A673 (cell line): ENCODE data around the gene MORC1. TPM values are rescaled to one million over a fixed set of nuclear protein-coding genes. Genes with fewer than 3 reads are reported as not detected.

Source experiments
- BruUV-seq: library from RNA; stranded (reverse); fragments of 400-500 nt; replicated peaks from 2 replicates; lab custom pipeline; 2021; lab: Mats Ljungman, UMichigan
- CTCF ChIA-PET: fragments of 300-600 bp; sonication (Branson Sonifier 250); formaldehyde crosslinking; loops from one replicate; lab custom pipeline; 2022; ENCODE audit warnings: antibody characterized with exemption; lab: Charles Lee
- POLR2A ChIA-PET: fragments of 300-600 bp; sonication (Branson Sonifier 250); formaldehyde crosslinking; loops from one replicate; lab custom pipeline; 2022; ENCODE audit warnings: antibody characterized with exemption; ENCODE audit not compliant: low non-redundant PET; lab: Charles Lee
- DNase-seq: peaks from one replicate; pipeline ENCODE4 v3.0.0-alpha.2; 2015; ENCODE audit warnings: low spot score
- H3K27ac ChIP-seq: fragments of 200-600 bp; sonication (generic); 2 replicates; pipeline ENCODE4 v1.5.1; 2016; ENCODE audit warnings: mixed run types, low read depth, mild to moderate bottlenecking, mixed read lengths, antibody characterized with exemption, low read length; ENCODE audit not compliant: poor library complexity, severe bottlenecking
- H3K27me3 ChIP-seq: fragments of 200-600 bp; sonication (generic); replicated peaks from 2 replicates; pipeline ENCODE4 v1.6.1; 2017; ENCODE audit warnings: mixed run types, low read depth, mild to moderate bottlenecking, mixed read lengths, antibody characterized with exemption, low read length; ENCODE audit not compliant: insufficient read depth, poor library complexity
- H3K36me3 ChIP-seq: fragments of 200-600 bp; sonication (generic); 2 replicates; pipeline ENCODE4 v1.6.1; 2016; ENCODE audit warnings: mixed run types, mild to moderate bottlenecking, mixed read lengths, antibody characterized with exemption, low read length; ENCODE audit not compliant: insufficient read depth, poor library complexity, severe bottlenecking
- H3K4me1 ChIP-seq: fragments of 200-600 bp; sonication (generic); 2 replicates; pipeline ENCODE4 v1.6.1; 2017; ENCODE audit warnings: mixed run types, mild to moderate bottlenecking, mixed read lengths, antibody characterized with exemption, low read length; ENCODE audit not compliant: insufficient read depth, poor library complexity, severe bottlenecking
- H3K4me3 ChIP-seq: fragments of 200-600 bp; sonication (generic); 2 replicates; pipeline ENCODE4 v1.5.1; 2016; ENCODE audit warnings: low read depth, mixed run types, mild to moderate bottlenecking, mixed read lengths, low read length; ENCODE audit not compliant: poor library complexity, severe bottlenecking
- H3K9me3 ChIP-seq: fragments of 200-600 bp; sonication (generic); 2 replicates; pipeline ENCODE4 v1.6.1; 2016; ENCODE audit warnings: mixed run types, low read depth, mild to moderate bottlenecking, mixed read lengths, antibody characterized with exemption, low read length; ENCODE audit not compliant: poor library complexity, severe bottlenecking
- CTCF ChIP-seq: fragments of 300-800, 200-600 bp; sonication (generic); conservative IDR thresholded peaks from 2 replicates; pipeline ENCODE4 v1.5.1; 2017; ENCODE audit warnings: low read depth, mild to moderate bottlenecking, antibody characterized with exemption, low read length, moderate library complexity, mixed read lengths
- EZH2 ChIP-seq: fragments of 200-600 bp; sonication (generic); IDR thresholded peaks from 2 replicates; pipeline ENCODE4 v1.6.1; 2017; ENCODE audit warnings: borderline replicate concordance, low read depth, mild to moderate bottlenecking, mixed read lengths, antibody characterized with exemption, low read length; ENCODE audit not compliant: poor library complexity, severe bottlenecking
- intact Hi-C: fragments of 100-400 bp; cut with micrococcal nuclease; formaldehyde crosslinking; loops from one replicate; pipeline ENCODE4 v1.10.0; 2022; ENCODE audit not compliant: unreplicated experiment
- total RNA-seq: library from RNA; stranded (reverse); gene quantifications from 2 replicates; pipeline ENCODE4 v1.2.3, GENCODE V29; 2021

MORC1 gene
- total RNA-seq, 1 experiment from 2014 or later = 0.88 TPM

- peak; percentile 11 for DNase-seq
- H3K27me3 ChIP-seq = no peaks in the 10 kb centered on the region
- intact Hi-C loops = loop anchor here (1.0 to 10.0 kb wide), 2 partner anchors 59 to 372 kb away; no protein-coding TSS in a partner anchor
- TF ChIP-seq EZH2 (no peak), CTCF (no peak)
- POLR2A ChIA-PET = no interaction called here
- CTCF ChIA-PET = interaction anchor here (0.8 to 1.7 kb wide), 2 partner anchors 11 to 58 kb away, joined by 3 to 5 read pairs; no protein-coding TSS in a partner anchor
- H3K27ac ChIP-seq = no peak overlapping the region
- H3K9me3 ChIP-seq = no peaks in the 10 kb centered on the region
- no TSS peak for BruUV-seq
- peaks cover 12% of the 10 kb centered on the region for H3K4me1 ChIP-seq
- no peaks in the 10 kb centered on the region for H3K36me3 ChIP-seq
- no peak overlapping the region for H3K4me3 ChIP-seq
Observed at GRCh38 chr3:109023167-109023566, 94.8 kb downstream of the MORC1 start.

- intact Hi-C loops = loop anchor here (10.0 kb wide), 1 partner anchor 373 kb away; no protein-coding TSS in a partner anchor
- no peak overlapping the region for H3K4me3 ChIP-seq
- H3K4me1 ChIP-seq = peaks cover 8% of the 10 kb centered on the region
- H3K36me3 ChIP-seq = no peaks in the 10 kb centered on the region
- CTCF ChIA-PET = no interaction called here
- no peak for DNase-seq
- POLR2A ChIA-PET = no interaction called here
- no peaks in the 10 kb centered on the region for H3K27me3 ChIP-seq
- no peak overlapping the region for H3K27ac ChIP-seq
- BruUV-seq = no TSS peak
- TF ChIP-seq EZH2 (no peak), CTCF (no peak)
- no peaks in the 10 kb centered on the region for H3K9me3 ChIP-seq
Observed at GRCh38 chr3:109021556-109021955, 96.4 kb downstream of the MORC1 start.

- TF ChIP-seq CTCF (no peak), EZH2 (no peak)
- ChIA-PET CTCF (no interaction called here), POLR2A (no interaction called here)
- Histone ChIP-seq H3K27me3 (no peaks in the 10 kb centered on the region), H3K9me3 (no peaks in the 10 kb centered on the region), H3K36me3 (no peaks in the 10 kb centered on the region), H3K27ac (no peak overlapping the region), H3K4me3 (no peak overlapping the region), H3K4me1 (peaks cover 1% of the 10 kb centered on the region)
- DNase-seq = no peak
- intact Hi-C loops = no loop called here
- no TSS peak for BruUV-seq
Observed at GRCh38 chr3:109018828-109019227, 99.1 kb downstream of the MORC1 start.
